Mucosa of descending colon (tissue), 3 donors: ENCODE results near the gene ACP7. TPM values are rescaled to one million over a fixed set of nuclear protein-coding genes. Genes with fewer than 3 reads are reported as not detected.

Experiments used
- ATAC-seq: fragments of 200-7000 bp; cut with Tn5 transposase; one replicate; pipeline ENCODE4 v1.9.1; 2020; ENCODE audit warnings: mild to moderate bottlenecking, moderate library complexity
- DNase-seq, 3 donors: peaks; one replicate each; pipeline ENCODE4 v3.0.0-alpha.2; 2020
- H3K36me3 ChIP-seq: fragments of 200-600 bp; one replicate; pipeline ENCODE4 v1.8.0; 2021; ENCODE audit warnings: low read depth, mild to moderate bottlenecking
- H3K4me1 ChIP-seq: fragments of 200-600 bp; one replicate; pipeline ENCODE4 v1.8.0; 2021; ENCODE audit warnings: low read depth, mild to moderate bottlenecking
- H3K4me3 ChIP-seq: fragments of 200-600 bp; one replicate; pipeline ENCODE4 v1.8.0; 2021; ENCODE audit warnings: mild to moderate bottlenecking
- H3K9me3 ChIP-seq: fragments of 200-600 bp; one replicate; pipeline ENCODE4 v1.8.0; 2021; ENCODE audit warnings: mild to moderate bottlenecking
- CTCF ChIP-seq: fragments of 200-600 bp; IDR thresholded peaks from one replicate; pipeline ENCODE4 v1.8.0; 2022; ENCODE audit warnings: antibody characterized with exemption, mild to moderate bottlenecking
- intact Hi-C, 2 donors: fragments of 100-400 bp; cut with DNase I in 1 of 2; cut with micrococcal nuclease in 1 of 2; formaldehyde crosslinking; loops; one replicate each; pipeline versions ENCODE4 v1.11.0 to v1.11.1; 2022; cut with DNase I, micrococcal nuclease
- total RNA-seq, 3 donors: library from RNA; stranded (reverse); fragmentation: NEBNext Ultra II Directional in 2 of 3; extraction: Animal tissue kit (Norgen Biotek cat#: 25700) in 2 of 3; gene quantifications; one replicate each; pipeline versions ENCODE4 v1.2.1 to v1.2.4, GENCODE V29; 2021 to 2023
- donor health status: DM: no; HTN: no; CAD: no; lungs with moderate emphysema.
- donor health status: DM: no; HTN: no; CAD: no.
- donor health status: DM: no; HTN: yes; CAD: no.

ACP7 gene
- total RNA-seq, 3 donors from 2014 or later: not detected

- TF ChIP-seq CTCF: no peak
- Histone ChIP-seq H3K4me1 (no peaks in the 10 kb centered on the region), H3K9me3 (no peaks in the 10 kb centered on the region), H3K36me3 (no peaks in the 10 kb centered on the region), H3K4me3 (no peak overlapping the region)
- DNase-seq: no peak
- ATAC-seq: peak; percentile 34
- intact Hi-C loops: no loop called here
Observed at GRCh38 chr19:39046037-39046821, 37.9 kb upstream of the ACP7 start.

GRCh38 chr19:39047073-39047472 is 37.1 kb upstream of the ACP7 start:
- TF ChIP-seq CTCF: no peak
- no peaks in the 10 kb centered on the region for H3K4me1 ChIP-seq
- no peaks in the 10 kb centered on the region for H3K9me3 ChIP-seq
- intact Hi-C loops: no loop called here
- ATAC-seq (no peak), DNase-seq (peak in 1 of 3 donors; percentile 16)
- H3K36me3 ChIP-seq: no peaks in the 10 kb centered on the region
- no peak overlapping the region for H3K4me3 ChIP-seq

GRCh38 chr19:39052243-39052746 is 31.9 kb upstream of the ACP7 start:
- Histone ChIP-seq H3K4me3 (no peak overlapping the region), H3K36me3 (no peaks in the 10 kb centered on the region), H3K9me3 (no peaks in the 10 kb centered on the region), H3K4me1 (peaks cover 5% of the 10 kb centered on the region)
- peak; percentile 59 for TF ChIP-seq CTCF
- ATAC-seq (peak; percentile 67), DNase-seq (peak; percentile 59 to 70 (median 61))
- intact Hi-C loops: no loop called here

GRCh38 chr19:39052846-39053245 is 31.3 kb upstream of the ACP7 start:
- no peak for DNase-seq
- peaks cover 5% of the 10 kb centered on the region for H3K4me1 ChIP-seq
- no peak overlapping the region for H3K4me3 ChIP-seq
- intact Hi-C loops: no loop called here
- no peaks in the 10 kb centered on the region for H3K36me3 ChIP-seq
- ATAC-seq: no peak
- H3K9me3 ChIP-seq: no peaks in the 10 kb centered on the region
- no peak for TF ChIP-seq CTCF

GRCh38 chr19:39053276-39054090 is 30.7 kb upstream of the ACP7 start:
- no peak for TF ChIP-seq CTCF
- intact Hi-C loops: no loop called here
- peak; percentile 56 to 70 (median 61) for DNase-seq
- Histone ChIP-seq H3K4me3 (no peak overlapping the region), H3K4me1 (peaks cover 5% of the 10 kb centered on the region), H3K9me3 (no peaks in the 10 kb centered on the region), H3K36me3 (no peaks in the 10 kb centered on the region)
- ATAC-seq: peak; percentile 85
